Brain microvascular endothelial cell (primary cell): Measurements from ENCODE around the gene SUMO1.
A peak's percentile ranks its signal among the peaks of the same experiment; 100 is the strongest.

Experiments used
- DNase-seq: peaks from one replicate; pipeline ENCODE4 v3.0.0-alpha.2; 2020
- H3K27ac ChIP-seq: fragments of 250-450 bp; sonication (Bioruptor Pico); 2 replicates; pipeline ENCODE4 v1.5.1; 2020; ENCODE audit warnings: mild to moderate bottlenecking, moderate library complexity
- H3K27me3 ChIP-seq: fragments of 250-450 bp; sonication (Bioruptor Pico); replicated peaks from 2 replicates; pipeline ENCODE4 v1.5.1; 2020; ENCODE audit warnings: mild to moderate bottlenecking
- H3K36me3 ChIP-seq: fragments of 250-450 bp; sonication (Bioruptor Pico); replicated peaks from 2 replicates; pipeline ENCODE4 v1.5.1; 2020; ENCODE audit warnings: mild to moderate bottlenecking
- H3K4me3 ChIP-seq: 2 replicates; pipeline ENCODE4 v1.5.1; 2011; ENCODE audit warnings: low read depth, mild to moderate bottlenecking, control low read depth, low read length, moderate library complexity
- CTCF ChIP-seq: IDR thresholded peaks from 2 replicates; pipeline ENCODE4 v1.5.1; 2011; ENCODE audit warnings: low read depth, mild to moderate bottlenecking, moderate library complexity, low read length, control low read depth, inconsistent platforms; ENCODE audit errors: missing control alignments
- in situ Hi-C: cut with HindIII; loops from 2 replicates; pipeline ENCODE4 v1.10.0; 2017; ENCODE audit warnings: low sequenced_read_pairs, low pct_ligation_motif_present

Gene SUMO1

DNA sequence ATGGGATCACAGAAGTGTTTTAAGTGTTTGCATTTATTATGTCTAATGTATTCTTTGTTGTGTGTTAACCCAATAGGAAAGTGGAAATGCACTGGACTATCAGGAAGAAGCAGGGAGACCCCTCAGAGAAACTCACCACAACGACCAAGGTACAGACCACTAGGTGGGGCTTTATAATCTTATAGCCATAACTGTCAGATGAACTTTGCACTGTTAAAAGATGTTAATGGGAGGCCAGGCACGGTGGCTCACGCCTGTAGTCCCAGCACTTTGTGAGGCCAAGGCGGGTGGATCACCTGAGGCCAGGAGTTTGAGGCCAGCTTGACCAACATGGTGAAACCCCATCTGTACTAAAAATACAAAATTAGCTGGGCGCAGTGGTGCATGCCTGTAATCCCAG lies 73.2 kb downstream of the SUMO1 start:
- DNase-seq = no peak
- Histone ChIP-seq H3K36me3 (no peaks in the 10 kb centered on the region), H3K27ac (no peak overlapping the region), H3K27me3 (no peaks in the 10 kb centered on the region), H3K4me3 (no peak overlapping the region)
- in situ Hi-C loops = no loop called here
- TF ChIP-seq CTCF = no peak

GRCh38 chr2:202164411-202164810 lies 74.0 kb downstream of the SUMO1 start:
- no peak overlapping the region for H3K27ac ChIP-seq
- DNase-seq = no peak
- H3K4me3 ChIP-seq = no peak overlapping the region
- in situ Hi-C loops = no loop called here
- no peaks in the 10 kb centered on the region for H3K27me3 ChIP-seq
- no peak for TF ChIP-seq CTCF
- no peaks in the 10 kb centered on the region for H3K36me3 ChIP-seq

- Histone ChIP-seq H3K27me3 (no peaks in the 10 kb centered on the region), H3K27ac (no peak overlapping the region), H3K4me3 (no peak overlapping the region), H3K36me3 (no peaks in the 10 kb centered on the region)
- TF ChIP-seq CTCF = no peak
- no peak for DNase-seq
- in situ Hi-C loops = no loop called here
Measured at GRCh38 chr2:202161151-202161835, 77.1 kb downstream of the SUMO1 start.

DNA sequence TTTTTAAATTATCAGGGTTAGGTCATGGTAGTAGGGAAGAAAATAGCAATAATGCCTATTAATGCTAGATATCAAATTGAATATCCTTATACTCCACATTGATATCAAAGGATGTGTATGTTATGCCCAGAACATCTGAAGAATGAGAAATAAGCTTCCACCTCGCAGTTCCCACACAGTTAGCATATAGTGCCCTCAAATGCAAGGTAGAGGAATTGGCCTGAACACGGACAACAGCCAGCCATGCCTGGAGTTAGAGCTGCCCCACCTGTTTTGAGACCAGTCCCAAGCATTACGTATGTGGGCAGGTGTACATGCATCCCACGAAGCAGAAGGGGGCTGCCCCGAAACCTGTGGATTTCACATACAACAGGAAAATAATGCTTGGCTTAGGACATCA lies 79.6 kb downstream of the SUMO1 start:
- no peaks in the 10 kb centered on the region for H3K36me3 ChIP-seq
- peak; percentile 60 for TF ChIP-seq CTCF
- H3K4me3 ChIP-seq = no peak overlapping the region
- in situ Hi-C loops = no loop called here
- H3K27me3 ChIP-seq = no peaks in the 10 kb centered on the region
- no peak overlapping the region for H3K27ac ChIP-seq
- no peak for DNase-seq

DNA sequence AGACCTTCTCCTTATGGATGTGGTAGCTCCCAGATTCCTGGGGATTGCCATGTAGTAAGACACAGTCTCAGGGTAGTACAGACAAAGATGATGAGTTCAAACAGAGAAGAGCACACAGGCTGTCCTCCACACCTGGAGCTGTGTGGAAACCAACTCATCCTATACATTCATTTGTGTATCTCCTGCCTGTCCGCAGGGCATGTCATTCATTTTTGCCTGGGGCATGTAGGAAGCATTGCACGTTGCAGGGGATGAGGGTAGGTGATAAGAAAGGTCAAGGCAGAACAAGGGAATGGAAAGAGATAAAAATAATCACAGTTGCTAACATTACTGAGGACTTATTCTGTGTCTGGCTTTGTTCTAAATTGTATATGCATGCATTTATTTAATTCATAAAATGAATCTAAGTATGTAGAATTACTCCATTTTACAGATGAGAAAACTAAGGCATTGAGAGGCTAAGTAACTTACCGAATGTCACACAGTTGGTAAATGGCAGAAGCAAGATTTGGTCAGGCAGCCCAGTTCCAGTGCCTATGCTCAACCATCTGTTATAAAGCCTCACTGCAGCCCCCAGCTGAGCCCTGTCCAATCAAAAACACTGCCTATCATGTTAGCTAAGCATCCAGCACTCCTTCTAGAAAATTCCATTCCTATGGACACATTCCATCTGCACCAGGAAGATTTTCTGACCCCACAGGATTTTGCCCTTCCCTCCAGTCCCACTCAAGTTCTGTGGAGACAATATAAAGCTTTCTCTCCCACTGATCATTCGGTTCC lies 81.0 kb downstream of the SUMO1 start:
- Histone ChIP-seq H3K27ac (no peak overlapping the region), H3K27me3 (no peaks in the 10 kb centered on the region), H3K36me3 (no peaks in the 10 kb centered on the region), H3K4me3 (no peak overlapping the region)
- no peak for DNase-seq
- in situ Hi-C loops = no loop called here
- no peak for TF ChIP-seq CTCF
